ENCODE results near the gene OTOF. TPM values are rescaled to one million over a fixed set of nuclear protein-coding genes. Genes with fewer than 3 reads are reported as not detected.

Gene OTOF
- total RNA-seq, 1 experiment from 2014 or later: not detected

DNA sequence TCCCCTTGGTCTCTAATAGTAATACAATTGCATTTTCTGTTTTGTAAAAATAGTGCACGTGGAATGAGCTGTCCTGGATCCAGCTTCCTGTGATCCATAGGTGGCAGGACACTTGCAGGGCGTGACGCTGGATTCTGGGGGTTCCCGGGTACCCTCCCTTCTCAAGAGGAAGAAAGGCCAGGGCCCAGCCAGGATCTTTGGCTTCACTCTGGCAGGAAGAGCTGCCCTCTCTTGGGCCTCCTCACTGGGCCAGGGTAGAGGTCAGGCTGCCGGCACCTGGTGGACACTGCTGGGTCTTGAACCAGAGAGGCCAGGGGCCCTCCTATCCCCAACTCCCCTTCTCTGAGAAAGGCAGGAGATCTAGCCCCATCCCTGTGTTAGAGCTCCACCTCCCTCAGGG is 37.8 kb upstream of the OTOF start:
- no peak overlapping the region for H3K27ac ChIP-seq (ENCODE audit: low read depth, low read length, poor library complexity, severe bottlenecking)
- H3K36me3 ChIP-seq (ENCODE audit: insufficient read depth, low read length, poor library complexity, severe bottlenecking): no peaks in the 10 kb centered on the region
- no peaks in the 10 kb centered on the region for H3K4me1 ChIP-seq (ENCODE audit: insufficient read depth, low read length, poor library complexity, severe bottlenecking)
- no peaks in the 10 kb centered on the region for H3K9me3 ChIP-seq (ENCODE audit: low read depth, low read length, poor library complexity, severe bottlenecking)
- no peak for TF ChIP-seq EZH2 (IDR thresholded peaks at IDR 0.05; ENCODE audit: borderline replicate concordance, low read depth, low read length, poor library complexity, severe bottlenecking)
- TF ChIP-seq CTCF (conservative IDR thresholded peaks at IDR 0.05; ENCODE audit: low read depth, low read length): no peak
- no TSS peak for BruUV-seq (replicated peaks)
- no peak overlapping the region for H3K4me3 ChIP-seq (ENCODE audit: low read depth, low read length, poor library complexity, severe bottlenecking)
- H3K27me3 ChIP-seq (replicated peaks; ENCODE audit: insufficient read depth, low read depth, low read length, poor library complexity): peaks cover 18% of the 10 kb centered on the region
- CTCF ChIA-PET: no interaction called here
- intact Hi-C loops (cut with micrococcal nuclease; ENCODE audit: unreplicated experiment): no loop called here
- DNase-seq (ENCODE audit: low spot score): no peak
- POLR2A ChIA-PET (ENCODE audit: low non-redundant PET): no interaction called here

- Histone ChIP-seq H3K4me3 (ENCODE audit: low read depth, low read length, poor library complexity, severe bottlenecking) (no peak overlapping the region), H3K9me3 (ENCODE audit: low read depth, low read length, poor library complexity, severe bottlenecking) (no peaks in the 10 kb centered on the region), H3K27me3 (replicated peaks; ENCODE audit: insufficient read depth, low read depth, low read length, poor library complexity) (peaks cover 1% of the 10 kb centered on the region), H3K4me1 (ENCODE audit: insufficient read depth, low read length, poor library complexity, severe bottlenecking) (no peaks in the 10 kb centered on the region), H3K36me3 (ENCODE audit: insufficient read depth, low read length, poor library complexity, severe bottlenecking) (no peaks in the 10 kb centered on the region), H3K27ac (ENCODE audit: low read depth, low read length, poor library complexity, severe bottlenecking) (no peak overlapping the region)
- TF ChIP-seq EZH2 (IDR thresholded peaks at IDR 0.05; ENCODE audit: borderline replicate concordance, low read depth, low read length, poor library complexity, severe bottlenecking) (no peak), CTCF (conservative IDR thresholded peaks at IDR 0.05; ENCODE audit: low read depth, low read length) (no peak)
- POLR2A ChIA-PET (ENCODE audit: low non-redundant PET): no interaction called here
- intact Hi-C loops (cut with micrococcal nuclease; ENCODE audit: unreplicated experiment): no loop called here
- BruUV-seq (replicated peaks): no TSS peak
- no peak for DNase-seq (ENCODE audit: low spot score)
- CTCF ChIA-PET: no interaction called here
These were observed 36.1 kb upstream of the OTOF start for GRCh38 chr2:26514045-26514444.

DNA sequence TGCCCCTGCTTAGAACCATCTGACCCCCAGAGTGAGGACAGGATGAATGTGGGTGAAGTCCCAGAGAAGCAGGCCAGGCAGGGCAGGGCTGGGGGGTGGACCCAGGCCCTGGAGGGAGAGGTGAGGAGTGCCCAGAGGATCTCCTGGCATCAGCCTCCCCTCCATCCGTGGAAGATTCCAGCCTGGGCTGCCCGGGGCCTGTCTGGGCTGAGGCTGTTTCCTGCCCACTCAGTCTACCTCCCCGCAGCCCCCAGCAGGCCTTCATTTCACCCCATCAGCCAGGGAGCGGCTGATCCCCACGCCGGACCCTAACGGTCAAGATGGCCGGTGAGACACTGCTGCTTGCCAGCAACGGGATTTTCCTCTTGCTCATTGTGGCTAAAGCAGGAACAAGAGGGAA is 35.3 kb upstream of the OTOF start:
- CTCF ChIA-PET: no interaction called here
- POLR2A ChIA-PET (ENCODE audit: low non-redundant PET): no interaction called here
- Histone ChIP-seq H3K4me1 (ENCODE audit: insufficient read depth, low read length, poor library complexity, severe bottlenecking) (no peaks in the 10 kb centered on the region), H3K27me3 (replicated peaks; ENCODE audit: insufficient read depth, low read depth, low read length, poor library complexity) (no peaks in the 10 kb centered on the region), H3K4me3 (ENCODE audit: low read depth, low read length, poor library complexity, severe bottlenecking) (no peak overlapping the region), H3K36me3 (ENCODE audit: insufficient read depth, low read length, poor library complexity, severe bottlenecking) (no peaks in the 10 kb centered on the region), H3K27ac (ENCODE audit: low read depth, low read length, poor library complexity, severe bottlenecking) (no peak overlapping the region), H3K9me3 (ENCODE audit: low read depth, low read length, poor library complexity, severe bottlenecking) (no peaks in the 10 kb centered on the region)
- no TSS peak for BruUV-seq (replicated peaks)
- TF ChIP-seq CTCF (conservative IDR thresholded peaks at IDR 0.05; ENCODE audit: low read depth, low read length) (no peak), EZH2 (IDR thresholded peaks at IDR 0.05; ENCODE audit: borderline replicate concordance, low read depth, low read length, poor library complexity, severe bottlenecking) (no peak)
- DNase-seq (ENCODE audit: low spot score): no peak
- intact Hi-C loops (cut with micrococcal nuclease; ENCODE audit: unreplicated experiment): no loop called here

All from A673 (cell line).